ENCODE measurements around the gene PPP1R16B.

Gene PPP1R16B

GRCh38 chr20:38952153-38952552, 146.7 kb downstream of the PPP1R16B start:
- H3K14ac ChIP-seq (ENCODE audit: low read length), result no peak overlapping the region
- no peaks in the 10 kb centered on the region for H3K9me3 ChIP-seq (replicated peaks in 1 of 2; ENCODE audit: control insufficient read depth in 2 of 2, insufficient read depth in 1 of 2, low read depth in 1 of 2, low read length in 2 of 2)
- no peak overlapping the region for H3K4ac ChIP-seq (ENCODE audit: low read length)
- no peaks in the 10 kb centered on the region for H3K27me3 ChIP-seq (ENCODE audit: control insufficient read depth in 3 of 3, insufficient read depth in 3 of 3, low read depth in 1 of 3, low read length in 3 of 3)
- no peak overlapping the region for H3K27ac ChIP-seq (replicated peaks; ENCODE audit: low read length)
- no CpG with 5 or more reads among the region's 6 CpGs for WGBS, 2 donors (ENCODE audit: extremely low coverage in 2 of 2, insufficient read length in 2 of 2, insufficient replicate concordance in 1 of 2)
- H3K4me2 ChIP-seq (ENCODE audit: insufficient read depth, low read length, poor library complexity, severe bottlenecking), result no peak overlapping the region
- no peak overlapping the region for H3K18ac ChIP-seq (ENCODE audit: low read length)
- no peak overlapping the region for H2BK15ac ChIP-seq (ENCODE audit: low read length)
- H2BK5ac ChIP-seq (ENCODE audit: low read length), result no peak overlapping the region
- H3K79me1 ChIP-seq (ENCODE audit: low read depth, low read length), result peaks cover 11% of the 10 kb centered on the region
- no peak overlapping the region for H2AFZ ChIP-seq (ENCODE audit: low read length)
- no peak overlapping the region for H4K8ac ChIP-seq (ENCODE audit: low read depth, low read length)
- H2AK5ac ChIP-seq (ENCODE audit: low read depth, low read length), result no peak overlapping the region
- DNase-seq (ENCODE audit: low spot score), result no peak
- H3K36me3 ChIP-seq (replicated peaks in 1 of 2; ENCODE audit: control insufficient read depth in 2 of 2, insufficient read depth in 2 of 2, low read length in 2 of 2), result peaks cover 40 to 78% of the 10 kb centered on the region in 2 donors
- H4K91ac ChIP-seq (ENCODE audit: low read depth, low read length, poor library complexity), result no peak overlapping the region
- no peak overlapping the region for H3K4me3 ChIP-seq (ENCODE audit: low read length in 2 of 2)
- no peak overlapping the region for H3K23ac ChIP-seq (ENCODE audit: low read depth, low read length, poor library complexity)
- no peak overlapping the region for H2BK12ac ChIP-seq (ENCODE audit: low read length)
- no peaks in the 10 kb centered on the region for H3K4me1 ChIP-seq (ENCODE audit: control insufficient read depth in 2 of 2, insufficient read depth in 1 of 2, low read depth in 1 of 2, low read length in 2 of 2)
- no peak overlapping the region for H3K9ac ChIP-seq (ENCODE audit: low read depth, low read length, poor library complexity)
- no peak overlapping the region for H2BK120ac ChIP-seq (ENCODE audit: low read depth, low read length)

GRCh38 chr20:38953630-38954340, 148.3 kb downstream of the PPP1R16B start:
- H3K18ac ChIP-seq (ENCODE audit: low read length), result no peak overlapping the region
- no peak overlapping the region for H2BK15ac ChIP-seq (ENCODE audit: low read length)
- no peak overlapping the region for H4K8ac ChIP-seq (ENCODE audit: low read depth, low read length)
- H3K9ac ChIP-seq (ENCODE audit: low read depth, low read length, poor library complexity), result no peak overlapping the region
- WGBS, 2 donors (ENCODE audit: extremely low coverage in 2 of 2, insufficient read length in 2 of 2, insufficient replicate concordance in 1 of 2), result no CpG with 5 or more reads among the region's 8 CpGs
- H4K91ac ChIP-seq (ENCODE audit: low read depth, low read length, poor library complexity), result no peak overlapping the region
- H3K27ac ChIP-seq (replicated peaks; ENCODE audit: low read length), result no peak overlapping the region
- H2AFZ ChIP-seq (ENCODE audit: low read length), result no peak overlapping the region
- no peaks in the 10 kb centered on the region for H3K4me1 ChIP-seq (ENCODE audit: control insufficient read depth in 2 of 2, insufficient read depth in 1 of 2, low read depth in 1 of 2, low read length in 2 of 2)
- H3K4ac ChIP-seq (ENCODE audit: low read length), result no peak overlapping the region
- H3K23ac ChIP-seq (ENCODE audit: low read depth, low read length, poor library complexity), result no peak overlapping the region
- DNase-seq (ENCODE audit: low spot score), result no peak
- H3K9me3 ChIP-seq (replicated peaks in 1 of 2; ENCODE audit: control insufficient read depth in 2 of 2, insufficient read depth in 1 of 2, low read depth in 1 of 2, low read length in 2 of 2), result no peaks in the 10 kb centered on the region
- H3K36me3 ChIP-seq (replicated peaks in 1 of 2; ENCODE audit: control insufficient read depth in 2 of 2, insufficient read depth in 2 of 2, low read length in 2 of 2), result peaks cover 28 to 62% of the 10 kb centered on the region in 2 donors
- no peak overlapping the region for H2BK12ac ChIP-seq (ENCODE audit: low read length)
- no peak overlapping the region for H2BK5ac ChIP-seq (ENCODE audit: low read length)
- H3K14ac ChIP-seq (ENCODE audit: low read length), result no peak overlapping the region
- no peak overlapping the region for H2BK120ac ChIP-seq (ENCODE audit: low read depth, low read length)
- no peak overlapping the region for H2AK5ac ChIP-seq (ENCODE audit: low read depth, low read length)
- no peak overlapping the region for H3K4me3 ChIP-seq (ENCODE audit: low read length in 2 of 2)
- H3K4me2 ChIP-seq (ENCODE audit: insufficient read depth, low read length, poor library complexity, severe bottlenecking), result no peak overlapping the region
- H3K79me1 ChIP-seq (ENCODE audit: low read depth, low read length), result peaks cover 7% of the 10 kb centered on the region
- H3K27me3 ChIP-seq (ENCODE audit: control insufficient read depth in 3 of 3, insufficient read depth in 3 of 3, low read depth in 1 of 3, low read length in 3 of 3), result no peaks in the 10 kb centered on the region

DNA sequence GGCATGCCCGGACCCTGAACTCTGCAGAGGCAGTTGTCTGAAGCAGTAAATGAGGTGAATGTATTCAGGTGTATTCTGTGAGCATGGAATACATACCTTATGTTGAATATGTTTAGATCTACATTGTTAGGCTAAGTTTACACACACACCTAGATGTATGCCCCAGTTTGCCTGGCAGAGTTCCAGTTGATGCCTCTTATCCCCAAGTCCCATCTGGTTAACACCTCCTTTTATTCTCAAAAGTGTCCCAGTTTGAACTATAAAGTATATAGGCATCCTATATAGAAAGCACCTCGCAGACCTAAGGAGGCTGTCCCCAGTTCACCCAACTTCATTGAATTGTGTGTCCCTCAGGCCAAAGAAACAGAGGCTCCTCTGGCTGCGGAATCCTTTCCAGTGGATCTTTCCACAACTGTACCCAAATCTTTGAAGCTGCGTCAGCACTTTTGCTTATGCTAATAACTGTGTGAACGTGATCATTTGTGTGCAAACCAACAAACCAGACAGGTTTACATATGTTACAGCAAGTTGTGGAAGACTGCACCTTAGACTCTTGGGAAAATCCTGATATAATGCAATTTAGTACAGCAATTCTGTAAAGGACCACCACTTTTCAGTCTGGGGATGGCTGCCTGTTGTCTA, 151.9 kb downstream of the PPP1R16B start:
- no peak overlapping the region for H2BK120ac ChIP-seq (ENCODE audit: low read depth, low read length)
- no peak overlapping the region for H2BK5ac ChIP-seq (ENCODE audit: low read length)
- no CpG with 5 or more reads among the region's 5 CpGs for WGBS, 2 donors (ENCODE audit: extremely low coverage in 2 of 2, insufficient read length in 2 of 2, insufficient replicate concordance in 1 of 2)
- no peak overlapping the region for H3K4me3 ChIP-seq (ENCODE audit: low read length in 2 of 2)
- no peak overlapping the region for H4K8ac ChIP-seq (ENCODE audit: low read depth, low read length)
- no peaks in the 10 kb centered on the region for H3K9me3 ChIP-seq (replicated peaks in 1 of 2; ENCODE audit: control insufficient read depth in 2 of 2, insufficient read depth in 1 of 2, low read depth in 1 of 2, low read length in 2 of 2)
- peaks cover 3 to 6% of the 10 kb centered on the region in 2 donors for H3K4me1 ChIP-seq (ENCODE audit: control insufficient read depth in 2 of 2, insufficient read depth in 1 of 2, low read depth in 1 of 2, low read length in 2 of 2)
- no peak overlapping the region for H4K91ac ChIP-seq (ENCODE audit: low read depth, low read length, poor library complexity)
- no peak for DNase-seq (ENCODE audit: low spot score)
- H3K27me3 ChIP-seq (ENCODE audit: control insufficient read depth in 3 of 3, insufficient read depth in 3 of 3, low read depth in 1 of 3, low read length in 3 of 3), result no peaks in the 10 kb centered on the region
- no peak overlapping the region for H2AFZ ChIP-seq (ENCODE audit: low read length)
- no peak overlapping the region for H2BK15ac ChIP-seq (ENCODE audit: low read length)
- H3K18ac ChIP-seq (ENCODE audit: low read length), result no peak overlapping the region
- no peak overlapping the region for H3K9ac ChIP-seq (ENCODE audit: low read depth, low read length, poor library complexity)
- peaks cover 10 to 26% of the 10 kb centered on the region in 2 donors for H3K36me3 ChIP-seq (replicated peaks in 1 of 2; ENCODE audit: control insufficient read depth in 2 of 2, insufficient read depth in 2 of 2, low read length in 2 of 2)
- no peak overlapping the region for H3K27ac ChIP-seq (replicated peaks; ENCODE audit: low read length)
- no peak overlapping the region for H3K4ac ChIP-seq (ENCODE audit: low read length)
- H2AK5ac ChIP-seq (ENCODE audit: low read depth, low read length), result no peak overlapping the region
- H3K4me2 ChIP-seq (ENCODE audit: insufficient read depth, low read length, poor library complexity, severe bottlenecking), result no peak overlapping the region
- H3K14ac ChIP-seq (ENCODE audit: low read length), result no peak overlapping the region
- H2BK12ac ChIP-seq (ENCODE audit: low read length), result no peak overlapping the region
- no peak overlapping the region for H3K23ac ChIP-seq (ENCODE audit: low read depth, low read length, poor library complexity)
- H3K79me1 ChIP-seq (ENCODE audit: low read depth, low read length), result peaks cover 3% of the 10 kb centered on the region

GRCh38 chr20:38957915-38958485, 152.5 kb downstream of the PPP1R16B start:
- peaks cover 3% of the 10 kb centered on the region for H3K79me1 ChIP-seq (ENCODE audit: low read depth, low read length)
- H3K23ac ChIP-seq (ENCODE audit: low read depth, low read length, poor library complexity), result no peak overlapping the region
- no peak overlapping the region for H2BK12ac ChIP-seq (ENCODE audit: low read length)
- no peak overlapping the region for H2BK15ac ChIP-seq (ENCODE audit: low read length)
- H2AFZ ChIP-seq (ENCODE audit: low read length), result no peak overlapping the region
- no peak overlapping the region for H2BK5ac ChIP-seq (ENCODE audit: low read length)
- no peaks in the 10 kb centered on the region for H3K27me3 ChIP-seq (ENCODE audit: control insufficient read depth in 3 of 3, insufficient read depth in 3 of 3, low read depth in 1 of 3, low read length in 3 of 3)
- peaks cover 3 to 6% of the 10 kb centered on the region in 2 donors for H3K4me1 ChIP-seq (ENCODE audit: control insufficient read depth in 2 of 2, insufficient read depth in 1 of 2, low read depth in 1 of 2, low read length in 2 of 2)
- H3K18ac ChIP-seq (ENCODE audit: low read length), result no peak overlapping the region
- no peak overlapping the region for H3K14ac ChIP-seq (ENCODE audit: low read length)
- no peak overlapping the region for H3K4me3 ChIP-seq (ENCODE audit: low read length in 2 of 2)
- no CpG with 5 or more reads among the region's 8 CpGs for WGBS, 2 donors (ENCODE audit: extremely low coverage in 2 of 2, insufficient read length in 2 of 2, insufficient replicate concordance in 1 of 2)
- H3K9ac ChIP-seq (ENCODE audit: low read depth, low read length, poor library complexity), result no peak overlapping the region
- no peak overlapping the region for H4K8ac ChIP-seq (ENCODE audit: low read depth, low read length)
- no peak overlapping the region for H4K91ac ChIP-seq (ENCODE audit: low read depth, low read length, poor library complexity)
- DNase-seq (ENCODE audit: low spot score), result no peak
- no peak overlapping the region for H3K4ac ChIP-seq (ENCODE audit: low read length)
- H3K9me3 ChIP-seq (replicated peaks in 1 of 2; ENCODE audit: control insufficient read depth in 2 of 2, insufficient read depth in 1 of 2, low read depth in 1 of 2, low read length in 2 of 2), result no peaks in the 10 kb centered on the region
- no peak overlapping the region for H2BK120ac ChIP-seq (ENCODE audit: low read depth, low read length)
- no peak overlapping the region for H3K27ac ChIP-seq (replicated peaks; ENCODE audit: low read length)
- no peak overlapping the region for H3K4me2 ChIP-seq (ENCODE audit: insufficient read depth, low read length, poor library complexity, severe bottlenecking)
- H3K36me3 ChIP-seq (replicated peaks in 1 of 2; ENCODE audit: control insufficient read depth in 2 of 2, insufficient read depth in 2 of 2, low read length in 2 of 2), result peaks cover 9 to 20% of the 10 kb centered on the region in 2 donors
- no peak overlapping the region for H2AK5ac ChIP-seq (ENCODE audit: low read depth, low read length)

All from neuronal stem cell (in vitro differentiated cells).